Pancreas (tissue), 10 donors: ENCODE measurements around the gene OR4B1. TPM values are rescaled to one million over a fixed set of nuclear protein-coding genes. Genes with fewer than 3 reads are reported as not detected.
A peak's percentile ranks its signal among the peaks of the same experiment; 100 is the strongest.

Source experiments
- ATAC-seq, 4 donors: fragments of 200-7000 bp; cut with Tn5 transposase; one replicate each; pipeline versions ENCODE4 v1.8.0 to v1.9.1; 2020; ENCODE audit warnings: mild to moderate bottlenecking in 4 of 4, moderate library complexity in 4 of 4
- DNase-seq, 6 donors: peaks; one replicate each; pipeline ENCODE4 v3.0.0-alpha.2; 2020
- FAIRE-seq: peaks from 2 replicates; lab custom pipeline; 2012; peaks lifted over from hg19 to GRCh38; lab: Jason Lieb, UNC
- H3K27ac ChIP-seq, 4 donors: fragments of 200-600 bp; sonication (generic); 1 replicate in 3 of 4; 2 replicates in 1 of 4; pipeline versions ENCODE4 v1.5.0 to v1.8.0; 2020
- H3K27me3 ChIP-seq, 4 donors: fragments of 200-600 bp; one replicate each; pipeline ENCODE4 v1.8.0; 2021
- H3K36me3 ChIP-seq, 3 donors: fragments of 200-600 bp; sonication (generic) in 1 of 3; one replicate each; pipeline versions ENCODE4 v1.5.0 to v1.8.0; 2020 to 2021
- H3K4me1 ChIP-seq, 3 donors: fragments of 200-600 bp; one replicate each; pipeline ENCODE4 v1.8.0; 2021
- H3K4me3 ChIP-seq, 4 donors: fragments of 200-600 bp; sonication (generic) in 2 of 4; one replicate each; pipeline versions ENCODE4 v1.5.0 to v1.8.0; 2020 to 2021
- H3K9me3 ChIP-seq, 4 donors: fragments of 200-600 bp; one replicate each; pipeline ENCODE4 v1.8.0; 2021
- CTCF ChIP-seq, 4 donors: fragments of 200-600 bp; sonication (generic) in 3 of 4; IDR thresholded peaks; one replicate each; pipeline versions ENCODE4 v1.5.0 to v1.8.0; 2021; ENCODE audit warnings: antibody characterized with exemption in 4 of 4
- WGBS, 2 donors: extraction: QIAGEN DNeasy Blood & Tissue Kit; methylation state at CpG; one replicate each; pipeline ENCODE4 v1.1.7; 2013; 5-methylcytosine and 5-hydroxymethylcytosine counted together
- intact Hi-C, 3 donors: fragments of 100-400 bp; cut with DNase I; formaldehyde crosslinking; loops; one replicate each; pipeline versions ENCODE4 v1.11.1 to v1.14.2; 2022
- polyA plus RNA-seq, 2 donors: library from polyadenylated mRNA; stranded (reverse); fragments of 200-250 nt; gene quantifications; one replicate each; pipeline ENCODE4 v1.2.3, GENCODE V29; 2013
- total RNA-seq, 6 donors: library from RNA; stranded (reverse); fragmentation: NEBNext Ultra II Directional in 4 of 6; extraction: Animal tissue kit (Norgen Biotek cat#: 25700) in 4 of 6; gene quantifications; one replicate each; pipeline versions ENCODE4 v1.2.1 to v1.2.4, GENCODE V29; 2021 to 2023
- donor health status: healthy with polysubstance abuse.
- donor health status: DM: no; HTN: no; CAD: no; lungs with moderate emphysema.
- donor health status: DM: no; HTN: no; CAD: no.
- donor health status: control.
- donor health status: control.
- donor health status: Bipolar disorder and iron deficiency.
- donor health status: DM: yes; HTN: yes; CAD: no.
- donor health status: DM: no; HTN: no; CAD: no.
- donor health status: DM: no; HTN: no; CAD: no.
- donor health status: DM: yes; HTN: yes; CAD: no.

Gene OR4B1
- total RNA-seq (not detected), polyA plus RNA-seq (not detected)

GRCh38 chr11:48216510-48216909 is at the start of gene OR4B1:
OR4B1 (plus strand) TSS chr11:48216810; CDS start chr11:48216810, 0 bp downstream.
- intact Hi-C loops = no loop called here
- FAIRE-seq (no peak), ATAC-seq (no peak), DNase-seq (no peak)
- H3K4me1 ChIP-seq = no peaks in the 10 kb centered on the region
- H3K36me3 ChIP-seq = no peaks in the 10 kb centered on the region
- 28 to 54% methylated on average over 2 of the region's 2 CpGs for WGBS, 2 donors
- no peak within 1 kb of the TSS for H3K4me3 ChIP-seq
- no peak for TF ChIP-seq CTCF (IDR thresholded peaks at IDR 0.05)
- no peak within 1 kb of the TSS for H3K27ac ChIP-seq
- no peaks in the 10 kb centered on the region for H3K9me3 ChIP-seq
- H3K27me3 ChIP-seq = no peaks in the 10 kb centered on the region

GRCh38 chr11:48167380-48167779 is 49.2 kb upstream of the OR4B1 start:
- Histone ChIP-seq H3K4me1 (no peaks in the 10 kb centered on the region), H3K4me3 (no peak overlapping the region), H3K36me3 (peaks cover 2 to 13% (median 6%) of the 10 kb centered on the region in 3 donors), H3K27me3 (no peaks in the 10 kb centered on the region), H3K9me3 (no peaks in the 10 kb centered on the region), H3K27ac (no peak overlapping the region)
- no peak for TF ChIP-seq CTCF (IDR thresholded peaks at IDR 0.05)
- FAIRE-seq = no peak
- DNase-seq = no peak
- 92 to 96% methylated on average over 6 of the region's 6 CpGs for WGBS, 2 donors
- intact Hi-C loops = no loop called here
- no peak for ATAC-seq

- Histone ChIP-seq H3K36me3 (peaks cover 1 to 9% (median 5%) of the 10 kb centered on the region in 3 donors), H3K9me3 (no peaks in the 10 kb centered on the region), H3K4me3 (no peak overlapping the region), H3K27ac (no peak overlapping the region), H3K4me1 (no peaks in the 10 kb centered on the region), H3K27me3 (no peaks in the 10 kb centered on the region)
- no peak for TF ChIP-seq CTCF (IDR thresholded peaks at IDR 0.05)
- no peak for DNase-seq
- no peak for ATAC-seq
- intact Hi-C loops = no loop called here
- no peak for FAIRE-seq
- WGBS, 2 donors = 90 to 92% methylated on average over 6 of the region's 6 CpGs
Observed at GRCh38 chr11:48168815-48169214, 47.8 kb upstream of the OR4B1 start.

- DNase-seq (no peak), ATAC-seq (no peak), FAIRE-seq (no peak)
- H3K4me3 ChIP-seq = no peak overlapping the region
- H3K4me1 ChIP-seq = no peaks in the 10 kb centered on the region
- no peaks in the 10 kb centered on the region for H3K9me3 ChIP-seq
- intact Hi-C loops = no loop called here
- no peak for TF ChIP-seq CTCF (IDR thresholded peaks at IDR 0.05)
- H3K36me3 ChIP-seq = peaks cover 0 to 7% (median under 1%) of the 10 kb centered on the region in 3 donors
- whole genome bisulfite sequencing, 2 donors = 75 to 85% methylated on average over 6 of the region's 6 CpGs
- no peaks in the 10 kb centered on the region for H3K27me3 ChIP-seq
- H3K27ac ChIP-seq = no peak overlapping the region
Observed at GRCh38 chr11:48169259-48169658, 47.4 kb upstream of the OR4B1 start.

GRCh38 chr11:48169717-48170116 is 46.9 kb upstream of the OR4B1 start:
- intact Hi-C loops = no loop called here

More at GRCh38 chr11:48169717-48170116, 46.9 kb upstream of the OR4B1 start:
- Histone ChIP-seq H3K4me3 (no peak overlapping the region), H3K27ac (no peak overlapping the region), H3K9me3 (no peaks in the 10 kb centered on the region), H3K27me3 (no peaks in the 10 kb centered on the region), H3K36me3 (peaks cover 0 to 7% (median 0%) of the 10 kb centered on the region in 3 donors), H3K4me1 (no peaks in the 10 kb centered on the region)
- WGBS, 2 donors = 85 to 89% methylated on average over 7 of the region's 7 CpGs
- FAIRE-seq (no peak), ATAC-seq (peak in 1 of 4 donors; percentile 19), DNase-seq (no peak)
- TF ChIP-seq CTCF (IDR thresholded peaks at IDR 0.05) = no peak
